WTC11 (cell line): ENCODE results near the gene TSSK2.

ENCODE experiments used
- ATF2 ChIP-seq: sonication (generic); formaldehyde crosslinking; IDR thresholded peaks from 2 replicates; pipeline ENCODE4 v1.8.1; 2022; ENCODE audit warnings: low read depth, missing genetic modification reagents, borderline replicate concordance
- CBFB ChIP-seq: sonication (generic); formaldehyde crosslinking; IDR thresholded peaks from 2 replicates; pipeline ENCODE4 v1.8.1; 2022; ENCODE audit warnings: mild to moderate bottlenecking, low read depth, missing genetic modification reagents
- CREB1 ChIP-seq: sonication (generic); formaldehyde crosslinking; IDR thresholded peaks from 2 replicates; pipeline ENCODE4 v1.8.0; 2023; ENCODE audit warnings: mild to moderate bottlenecking, missing genetic modification reagents
- CTCF ChIP-seq: fragments of 200-600 bp; IDR thresholded peaks from 2 replicates; pipeline ENCODE4 v1.8.0; 2022; ENCODE audit warnings: antibody characterized with exemption
- E2F1 ChIP-seq: sonication (generic); formaldehyde crosslinking; IDR thresholded peaks from 2 replicates; pipeline ENCODE4 v1.8.0; 2022; ENCODE audit warnings: mild to moderate bottlenecking, missing genetic modification reagents
- JAZF1 ChIP-seq: fragments of 250-450 bp; sonication (Bioruptor Pico); IDR thresholded peaks from 2 replicates; pipeline ENCODE4 v1.9.0; 2021; ENCODE audit warnings: moderate library complexity, mild to moderate bottlenecking, inconsistent platforms
- KAT7 ChIP-seq: sonication (generic); formaldehyde crosslinking; IDR thresholded peaks from 2 replicates; pipeline ENCODE4 v1.8.1; 2023; ENCODE audit warnings: missing genetic modification reagents, mild to moderate bottlenecking, borderline replicate concordance
- NFYB ChIP-seq: sonication (generic); formaldehyde crosslinking; conservative IDR thresholded peaks from 2 replicates; pipeline ENCODE4 v1.8.0; 2022; ENCODE audit warnings: low read depth, missing genetic modification reagents
- PRRX2 ChIP-seq: fragments of 250-450 bp; sonication (Bioruptor Pico); IDR thresholded peaks from 2 replicates; pipeline ENCODE4 v1.8.0; 2021; ENCODE audit warnings: mild to moderate bottlenecking
- SP1 ChIP-seq: sonication (generic); formaldehyde crosslinking; conservative IDR thresholded peaks from 2 replicates; pipeline ENCODE4 v1.8.1; 2022; ENCODE audit warnings: missing genetic modification reagents
- ZBTB43 ChIP-seq: sonication (generic); formaldehyde crosslinking; IDR thresholded peaks from 2 replicates; pipeline ENCODE4 v1.8.1; 2023; ENCODE audit warnings: mild to moderate bottlenecking, missing genetic modification reagents
- ZNF138 ChIP-seq: sonication (generic); formaldehyde crosslinking; conservative IDR thresholded peaks from 2 replicates; pipeline ENCODE4 v1.8.1; 2022; ENCODE audit warnings: mild to moderate bottlenecking, moderate library complexity, missing genetic modification reagents
- TF ChIP-seq, protein P1 (sequence below): sonication (generic); formaldehyde crosslinking; IDR thresholded peaks from 2 replicates; pipeline ENCODE4 v1.8.0; 2022; ENCODE audit warnings: mild to moderate bottlenecking, missing genetic modification reagents

DNA sequence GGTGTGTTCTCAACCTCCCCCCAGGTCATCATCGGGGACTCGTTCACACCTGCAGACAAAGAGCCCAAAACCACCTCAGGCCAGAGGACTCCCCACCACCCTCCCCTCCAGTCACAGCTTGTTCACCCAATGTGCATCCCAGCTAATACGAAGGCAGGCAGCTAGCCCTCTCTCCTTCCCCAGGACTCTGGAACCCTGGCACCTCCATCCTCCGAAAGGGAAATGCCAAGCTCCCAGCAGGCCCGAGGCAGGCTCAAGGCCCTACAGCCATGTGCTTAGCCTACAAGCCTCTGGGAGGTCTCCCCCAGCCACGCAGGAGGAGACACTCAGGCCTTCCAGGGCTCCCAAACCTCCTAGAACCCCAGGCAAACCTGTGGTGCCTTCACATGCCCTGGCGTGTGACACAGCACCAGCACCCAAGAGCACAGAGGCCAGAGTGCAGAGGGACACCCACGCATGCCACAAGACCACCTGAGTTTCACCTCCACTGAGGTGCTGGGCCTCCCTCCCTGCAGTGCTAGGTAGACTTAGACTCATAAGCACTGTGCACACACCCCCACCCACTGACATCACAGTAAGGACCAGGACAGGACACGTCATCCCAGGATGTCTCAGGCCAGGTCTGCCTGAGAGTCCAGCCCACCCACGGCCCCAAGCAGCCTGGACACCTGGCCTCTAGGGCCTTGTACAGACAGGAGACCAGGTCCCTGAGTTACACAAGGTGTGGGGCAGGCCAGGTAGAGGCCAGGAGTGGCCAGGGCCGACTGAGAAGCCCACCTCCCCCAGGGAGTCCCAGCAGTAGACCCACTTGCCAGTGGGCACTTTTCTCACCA, 6.5 kb downstream of the TSSK2 start:
- TF ChIP-seq, protein P1, sequence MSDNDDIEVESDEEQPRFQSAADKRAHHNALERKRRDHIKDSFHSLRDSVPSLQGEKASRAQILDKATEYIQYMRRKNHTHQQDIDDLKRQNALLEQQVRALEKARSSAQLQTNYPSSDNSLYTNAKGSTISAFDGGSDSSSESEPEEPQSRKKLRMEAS (CRISPR knock-in tag), result no peak
- TF ChIP-seq PRRX2 (CRISPR knock-in tag) (no peak), SP1 (no peak), CTCF (no peak), ZNF138 (CRISPR knock-in tag) (no peak), ZBTB43 (no peak), NFYB (no peak), E2F1 (CRISPR knock-in tag) (no peak), JAZF1 (CRISPR knock-in tag) (no peak), KAT7 (CRISPR knock-in tag) (no peak), ATF2 (CRISPR knock-in tag) (no peak), CBFB (CRISPR knock-in tag) (no peak), CREB1 (no peak)
